H9 (cell line): ENCODE results near the gene FCGBP. TPM values are rescaled to one million over a fixed set of nuclear protein-coding genes. Genes with fewer than 3 reads are reported as not detected.

ENCODE experiments used
- DNase-seq: peaks from one replicate; pipeline ENCODE4 v3.0.0-alpha.2; 2017
- H2AFZ ChIP-seq: one replicate; pipeline ENCODE4 v1.6.1; 2013; ENCODE audit warnings: mild to moderate bottlenecking, low read length, control low read depth, moderate library complexity
- H2AK5ac ChIP-seq: 2 replicates; pipeline ENCODE4 v1.6.1; 2013; ENCODE audit warnings: low read length, control low read depth, mixed read lengths; ENCODE audit not compliant: insufficient read length
- H2BK120ac ChIP-seq: one replicate; pipeline ENCODE4 v1.6.1; 2013; ENCODE audit warnings: low read depth, mild to moderate bottlenecking, low read length, control low read depth, inconsistent platforms; ENCODE audit not compliant: poor library complexity, severe bottlenecking
- H2BK12ac ChIP-seq: 2 replicates; pipeline ENCODE4 v1.6.1; 2013; ENCODE audit warnings: low read length, control low read depth, mixed read lengths, low read depth; ENCODE audit not compliant: insufficient read length
- H2BK15ac ChIP-seq: 2 replicates; pipeline ENCODE4 v1.6.1; 2013; ENCODE audit warnings: low read depth, low read length, control low read depth
- H2BK20ac ChIP-seq: one replicate; pipeline ENCODE4 v1.6.1; 2013; ENCODE audit warnings: low read depth, mild to moderate bottlenecking, low read length, control low read depth, inconsistent platforms; ENCODE audit not compliant: poor library complexity, severe bottlenecking
- H2BK5ac ChIP-seq: 2 replicates; pipeline ENCODE4 v1.6.1; 2013; ENCODE audit warnings: low read length, control low read depth, mixed read lengths; ENCODE audit not compliant: insufficient read length
- H3K14ac ChIP-seq: 2 replicates; pipeline ENCODE4 v1.6.1; 2013; ENCODE audit warnings: low read length, control low read depth; ENCODE audit not compliant: insufficient read depth
- H3K18ac ChIP-seq: 2 replicates; pipeline ENCODE4 v1.6.1; 2013; ENCODE audit warnings: low read depth, mild to moderate bottlenecking, mixed read lengths, low read length, control low read depth; ENCODE audit not compliant: insufficient read length
- H3K23ac ChIP-seq: 2 replicates; pipeline ENCODE4 v1.6.1; 2013; ENCODE audit warnings: low read length, control low read depth, mixed read lengths, low read depth; ENCODE audit not compliant: insufficient read length
- H3K23me2 ChIP-seq: 2 replicates; pipeline ENCODE4 v1.6.1; 2013; ENCODE audit warnings: low read depth, mild to moderate bottlenecking, mixed read lengths, low read length, control low read depth; ENCODE audit not compliant: insufficient read length, poor library complexity, severe bottlenecking
- H3K27ac ChIP-seq: 2 replicates; pipeline ENCODE4 v1.5.1; 2013; ENCODE audit warnings: low read length, control low read depth, mixed read lengths, low read depth; ENCODE audit not compliant: insufficient read length
- H3K27me3 ChIP-seq: 2 replicates; pipeline ENCODE4 v1.6.1; 2013; ENCODE audit warnings: low read length, control low read depth, inconsistent platforms; ENCODE audit not compliant: insufficient read depth
- H3K4ac ChIP-seq: 2 replicates; pipeline ENCODE4 v1.6.1; 2013; ENCODE audit warnings: low read depth, mild to moderate bottlenecking, control low read depth, inconsistent platforms, low read length, moderate library complexity
- H3K4me1 ChIP-seq: 2 replicates; pipeline ENCODE4 v1.6.1; 2013; ENCODE audit warnings: low read length, control low read depth, inconsistent platforms; ENCODE audit not compliant: insufficient read depth
- H3K4me2 ChIP-seq: 2 replicates; pipeline ENCODE4 v1.6.1; 2013; ENCODE audit warnings: low read length, control low read depth, mixed read lengths; ENCODE audit not compliant: insufficient read length, insufficient read depth
- H3K56ac ChIP-seq: 2 replicates; pipeline ENCODE4 v1.6.1; 2013; ENCODE audit warnings: low read depth, mild to moderate bottlenecking, mixed read lengths, low read length, control low read depth; ENCODE audit not compliant: insufficient read length
- H3K79me1 ChIP-seq: 2 replicates; pipeline ENCODE4 v1.6.1; 2013; ENCODE audit warnings: low read depth, mild to moderate bottlenecking, moderate library complexity, low read length, control low read depth, inconsistent platforms; ENCODE audit not compliant: insufficient read depth, poor library complexity, severe bottlenecking
- H3K79me2 ChIP-seq: 2 replicates; pipeline ENCODE4 v1.6.1; 2013; ENCODE audit warnings: low read length, control low read depth, inconsistent platforms; ENCODE audit not compliant: insufficient read depth
- H3K9ac ChIP-seq: 2 replicates; pipeline ENCODE4 v1.6.1; 2013; ENCODE audit warnings: low read length, control low read depth, mixed read lengths; ENCODE audit not compliant: insufficient read length; ENCODE audit errors: extremely low read depth
- H3K9me3 ChIP-seq: one replicate; pipeline ENCODE4 v1.6.1; 2013; ENCODE audit warnings: low read depth, low read length, inconsistent platforms; ENCODE audit not compliant: control insufficient read depth
- H3T11ph ChIP-seq: one replicate; pipeline ENCODE4 v1.6.1; 2013; ENCODE audit warnings: mild to moderate bottlenecking, low read length, control low read depth, inconsistent platforms
- H4K20me1 ChIP-seq: one replicate; pipeline ENCODE4 v1.6.1; 2013; ENCODE audit not compliant: control insufficient read depth, insufficient read length, insufficient read depth
- H4K5ac ChIP-seq: 2 replicates; pipeline ENCODE4 v1.6.1; 2013; ENCODE audit warnings: low read depth, mild to moderate bottlenecking, mixed read lengths, low read length, control low read depth; ENCODE audit not compliant: insufficient read length
- H4K8ac ChIP-seq: replicated peaks from 2 replicates; pipeline ENCODE4 v1.6.1; 2013; ENCODE audit warnings: low read length, control low read depth, mixed read lengths, low read depth; ENCODE audit not compliant: insufficient read length
- H4K91ac ChIP-seq: 2 replicates; pipeline ENCODE4 v1.6.1; 2013; ENCODE audit warnings: low read depth, mild to moderate bottlenecking, moderate library complexity, mixed read lengths, low read length, control low read depth; ENCODE audit not compliant: insufficient read length
- H3K27ac Mint-ChIP-seq, 3 experiments: 2 replicates in 2 of 3; 3 replicates in 1 of 3; pipeline ENCODE4 v1.8.0; 2020 to 2021; ENCODE audit warnings: mixed read lengths in 3 of 3, mild to moderate bottlenecking in 1 of 3, moderate library complexity in 1 of 3
- H3K27me3 Mint-ChIP-seq: 2 replicates; pipeline ENCODE4 v1.8.0; 2021; ENCODE audit warnings: low read depth, mild to moderate bottlenecking, moderate library complexity, mixed read lengths
- H3K36me3 Mint-ChIP-seq, 3 experiments: 2 replicates in 2 of 3; 3 replicates in 1 of 3; pipeline ENCODE4 v1.8.0; 2020 to 2021; ENCODE audit warnings: low read depth in 3 of 3, mixed read lengths in 3 of 3; ENCODE audit not compliant: insufficient read depth in 1 of 3
- H3K4me1 Mint-ChIP-seq, 2 experiments: 2 replicates each; pipeline ENCODE4 v1.8.0; 2020; ENCODE audit warnings: mixed read lengths in 2 of 2
- H3K4me3 Mint-ChIP-seq, 2 experiments: 2 replicates in 1 of 2; 3 replicates in 1 of 2; pipeline ENCODE4 v1.8.0; 2020 to 2021; ENCODE audit warnings: mild to moderate bottlenecking in 2 of 2, mixed read lengths in 2 of 2, moderate library complexity in 1 of 2
- H3K9me3 Mint-ChIP-seq, 2 experiments: 2 replicates in 1 of 2; 3 replicates in 1 of 2; pipeline ENCODE4 v1.8.0; 2020; ENCODE audit warnings: mild to moderate bottlenecking in 2 of 2, mixed read lengths in 2 of 2, moderate library complexity in 1 of 2
- CTCF ChIP-seq: fragments of 200-600 bp; sonication (generic); conservative IDR thresholded peaks from 3 replicates; pipeline ENCODE4 v1.8.0; 2021; ENCODE audit warnings: antibody characterized with exemption, mild to moderate bottlenecking
- WGBS: extraction: QIAGEN DNeasy Blood & Tissue Kit; methylation state at CpG from one replicate; pipeline ENCODE4 v1.1.7; 2013; ENCODE audit warnings: missing lambda C conversion rate, low lambda C conversion rate, mixed read lengths; ENCODE audit not compliant: insufficient read length; ENCODE audit errors: extremely low coverage; 5-methylcytosine and 5-hydroxymethylcytosine counted together
- total RNA-seq: library from RNA; stranded (reverse); gene quantifications from 2 replicates; pipeline ENCODE4 v1.2.1, GENCODE V29; 2021

FCGBP gene
- total RNA-seq, 1 experiment from 2014 or later: 0.13 TPM

- no peak overlapping the region for H2BK120ac ChIP-seq
- H3K56ac ChIP-seq: no peak overlapping the region
- Mint-ChIP-seq H3K9me3 (no peaks in the 10 kb centered on the region; a peak in 1 of 5 replicates), H3K27me3 (no peaks in the 10 kb centered on the region), H3K27ac (no peak overlapping the region; a peak in 1 of 7 replicates), H3K36me3 (no peaks in the 10 kb centered on the region), H3K4me1 (peaks cover 7 to 8% of the 10 kb centered on the region in 2 experiments; a peak in 1 of 4 replicates), H3K4me3 (no peak overlapping the region)
- H3K4me2 ChIP-seq: no peak overlapping the region
- no peaks in the 10 kb centered on the region for H3K79me2 ChIP-seq
- no peak overlapping the region for H2AK5ac ChIP-seq
- no peak overlapping the region for H3K27ac ChIP-seq
- no peak for DNase-seq
- no peak overlapping the region for H3K9ac ChIP-seq
- H3K18ac ChIP-seq: no peak overlapping the region
- no peak overlapping the region for H3T11ph ChIP-seq
- H4K8ac ChIP-seq: no peak overlapping the region
- H2BK5ac ChIP-seq: no peak overlapping the region
- H2BK15ac ChIP-seq: no peak overlapping the region
- no peak overlapping the region for H2BK20ac ChIP-seq
- no peak overlapping the region for H2AFZ ChIP-seq
- H3K4ac ChIP-seq: no peak overlapping the region
- no peaks in the 10 kb centered on the region for H3K79me1 ChIP-seq
- no peak overlapping the region for H3K14ac ChIP-seq
- H3K23me2 ChIP-seq: no peaks in the 10 kb centered on the region
- no peak overlapping the region for H4K91ac ChIP-seq
- no peaks in the 10 kb centered on the region for H3K9me3 ChIP-seq
- TF ChIP-seq CTCF: no peak
- H3K23ac ChIP-seq: no peak overlapping the region
- no peak overlapping the region for H2BK12ac ChIP-seq
- H4K5ac ChIP-seq: no peak overlapping the region
- no peaks in the 10 kb centered on the region for H3K27me3 ChIP-seq
- no peaks in the 10 kb centered on the region for H4K20me1 ChIP-seq
- no peaks in the 10 kb centered on the region for H3K4me1 ChIP-seq
- WGBS: no CpG with 5 or more reads among the region's 3 CpGs
Measured at GRCh38 chr19:39928357-39928725, 6.1 kb downstream of the FCGBP start.
